Esophagus squamous epithelium (tissue), 5 donors: ENCODE measurements around the gene AIFM3. TPM values are rescaled to one million over a fixed set of nuclear protein-coding genes. Genes with fewer than 3 reads are reported as not detected.

Source experiments
- DNase-seq: peaks from one replicate; lab custom pipeline; 2025; lab: John Stamatoyannopoulos, UW
- H3K27ac ChIP-seq, 4 donors: fragments of 200-600 bp; sonication (generic); one replicate each; pipeline ENCODE4 v1.5.1; 2016 to 2019; ENCODE audit warnings: mild to moderate bottlenecking in 1 of 4
- H3K27me3 ChIP-seq, 4 donors: fragments of 200-600 bp; sonication (generic); 1 replicate in 3 of 4; 2 replicates in 1 of 4; pipeline versions ENCODE4 v1.5.1 to v1.6.0; 2017 to 2021; ENCODE audit warnings: antibody characterized with exemption in 1 of 4
- H3K36me3 ChIP-seq, 3 donors: fragments of 200-600 bp; sonication (generic); one replicate each; pipeline ENCODE4 v1.5.1; 2016 to 2019
- H3K4me1 ChIP-seq, 3 donors: fragments of 200-600 bp; sonication (generic); one replicate each; pipeline ENCODE4 v1.5.1; 2017 to 2019
- H3K4me3 ChIP-seq, 4 donors: fragments of 200-600 bp; sonication (generic); 1 replicate in 3 of 4; 2 replicates in 1 of 4; pipeline ENCODE4 v1.5.1; 2016 to 2019; ENCODE audit warnings: mild to moderate bottlenecking in 2 of 4, moderate library complexity in 1 of 4
- H3K9me3 ChIP-seq, 3 donors: fragments of 200-600 bp; sonication (generic); one replicate each; pipeline ENCODE4 v1.5.1; 2016 to 2019
- CTCF ChIP-seq, 6 experiments: fragments of 450-650 bp in 4 of 6; fragments of 200-600 bp in 2 of 6; sonication (generic) in 2 of 6; IDR thresholded peaks; one replicate each; pipeline ENCODE4 v1.5.1; 2016 to 2019; ENCODE audit warnings: antibody characterized with exemption in 6 of 6, mild to moderate bottlenecking in 4 of 6, moderate library complexity in 4 of 6
- POLR2A ChIP-seq, 4 donors: fragments of 450-650 bp; IDR thresholded peaks; one replicate each; pipeline ENCODE4 v1.6.1; 2017; ENCODE audit warnings: antibody characterized with exemption in 4 of 4, mild to moderate bottlenecking in 4 of 4, moderate library complexity in 3 of 4
- WGBS, 2 donors: methylation state at CpG; one replicate each; pipeline ENCODE4 v1.1.5; 2018; 5-methylcytosine and 5-hydroxymethylcytosine counted together
- intact Hi-C: fragments of 100-400 bp; cut with DNase I; formaldehyde crosslinking; loops from one replicate; pipeline ENCODE4 v1.15.0; 2022
- total RNA-seq, 4 donors: library from RNA; depleted of rRNA; stranded (reverse); fragments of >200 nt; gene quantifications; one replicate each; pipeline ENCODE4 v1.1.0, GENCODE V29; 2016
- donor health status: DM: yes; HTN: yes; CAD: no.

Gene AIFM3
- total RNA-seq, 4 donors from 2014 or later = 0.30 to 1.9 (median 0.94) TPM

GRCh38 chr22:20956258-20957101, 10.6 kb upstream of the AIFM3 start:
- Histone ChIP-seq H3K27ac (peak overlapping the region; percentile 84 to 88 (median 85)), H3K27me3 (peaks cover 0 to 10% (median 0%) of the 10 kb centered on the region in 4 donors), H3K4me3 (peak overlapping the region; percentile 57 to 81 (median 74)), H3K4me1 (peaks cover 24 to 75% (median 37%) of the 10 kb centered on the region in 3 donors), H3K9me3 (no peaks in the 10 kb centered on the region), H3K36me3 (peaks cover 0 to 26% (median 10%) of the 10 kb centered on the region in 3 donors)
- WGBS, 2 donors = 35 to 37% methylated on average over 8 to 13 of the region's 27 CpGs
- intact Hi-C loops = no loop called here
- TF ChIP-seq POLR2A (IDR thresholded peaks at IDR 0.05) = no peak
- TF ChIP-seq CTCF (IDR thresholded peaks at IDR 0.05) = peak in 1 of 6 experiments; percentile 21
- no peak for DNase-seq

- TF ChIP-seq CTCF (IDR thresholded peaks at IDR 0.05) = no peak
- TF ChIP-seq POLR2A (IDR thresholded peaks at IDR 0.05) = no peak
- peaks cover 0 to 10% (median 0%) of the 10 kb centered on the region in 4 donors for H3K27me3 ChIP-seq
- peaks cover 24 to 74% (median 37%) of the 10 kb centered on the region in 3 donors for H3K4me1 ChIP-seq
- H3K4me3 ChIP-seq = peak overlapping the region; percentile 57 to 81 (median 74)
- intact Hi-C loops = no loop called here
- no peak for DNase-seq
- peak overlapping the region; percentile 84 to 88 (median 85) for H3K27ac ChIP-seq
- H3K36me3 ChIP-seq = peaks cover 0 to 18% (median 10%) of the 10 kb centered on the region in 3 donors
- WGBS, 2 donors = no CpG with 5 or more reads among the region's 59 CpGs
- H3K9me3 ChIP-seq = no peaks in the 10 kb centered on the region
Observed at GRCh38 chr22:20957102-20957682, 9.9 kb upstream of the AIFM3 start.

- no peak for DNase-seq
- peaks cover 0 to 12% (median 3%) of the 10 kb centered on the region in 3 donors for H3K36me3 ChIP-seq
- 3 to 7% methylated on average over 7 to 9 of the region's 32 CpGs for WGBS, 2 donors
- H3K27ac ChIP-seq = peak overlapping the region; percentile 84 to 88 (median 85)
- H3K27me3 ChIP-seq = peaks cover 0 to 10% (median 0%) of the 10 kb centered on the region in 4 donors
- H3K4me1 ChIP-seq = peaks cover 24 to 67% (median 31%) of the 10 kb centered on the region in 3 donors
- no peaks in the 10 kb centered on the region for H3K9me3 ChIP-seq
- intact Hi-C loops = no loop called here
- TF ChIP-seq POLR2A (IDR thresholded peaks at IDR 0.05) (no peak), CTCF (IDR thresholded peaks at IDR 0.05) (no peak)
- H3K4me3 ChIP-seq = peak overlapping the region; percentile 57 to 81 (median 74)
Observed at GRCh38 chr22:20957683-20958431, 9.2 kb upstream of the AIFM3 start.

- DNase-seq = no peak
- 86 to 91% methylated on average over 12 to 19 of the region's 20 CpGs for WGBS, 2 donors
- Histone ChIP-seq H3K4me3 (no peak overlapping the region), H3K27me3 (peaks cover 0 to 26% (median 0%) of the 10 kb centered on the region in 4 donors), H3K27ac (no peak overlapping the region), H3K36me3 (no peaks in the 10 kb centered on the region), H3K9me3 (no peaks in the 10 kb centered on the region), H3K4me1 (peaks cover 29 to 67% (median 29%) of the 10 kb centered on the region in 3 donors)
- intact Hi-C loops = no loop called here
- TF ChIP-seq CTCF (IDR thresholded peaks at IDR 0.05) (no peak), POLR2A (IDR thresholded peaks at IDR 0.05) (no peak)
Observed at GRCh38 chr22:20959578-20960461, 7.2 kb upstream of the AIFM3 start.
